HuH-7.5 (cell line): Measurements from ENCODE around the gene PCDHGA8.

Experiments
- DNase-seq: peaks from one replicate; pipeline ENCODE4 v3.0.0; 2011; ENCODE audit warnings: low spot score

Gene PCDHGA8

DNA sequence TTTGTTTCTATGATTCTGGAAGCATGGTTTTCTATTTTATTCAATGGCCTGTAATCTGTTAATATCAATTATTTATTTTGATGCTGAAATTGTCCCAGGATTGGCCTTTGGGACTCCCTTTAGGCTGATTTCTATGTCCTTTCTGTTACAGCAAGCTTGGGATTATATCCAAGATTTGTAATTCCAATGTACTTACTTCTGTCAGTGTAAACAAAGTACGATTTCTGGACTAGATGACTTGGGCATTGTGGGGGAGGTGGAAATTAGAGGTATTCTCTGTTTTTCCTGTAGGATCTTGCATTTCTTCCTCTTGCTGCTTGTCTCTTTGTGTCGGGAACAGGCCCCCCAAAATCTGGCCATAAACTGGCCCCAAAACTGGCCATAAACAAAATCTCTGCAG is 41.6 kb downstream of the PCDHGA8 start:
- no peak for DNase-seq

DNA sequence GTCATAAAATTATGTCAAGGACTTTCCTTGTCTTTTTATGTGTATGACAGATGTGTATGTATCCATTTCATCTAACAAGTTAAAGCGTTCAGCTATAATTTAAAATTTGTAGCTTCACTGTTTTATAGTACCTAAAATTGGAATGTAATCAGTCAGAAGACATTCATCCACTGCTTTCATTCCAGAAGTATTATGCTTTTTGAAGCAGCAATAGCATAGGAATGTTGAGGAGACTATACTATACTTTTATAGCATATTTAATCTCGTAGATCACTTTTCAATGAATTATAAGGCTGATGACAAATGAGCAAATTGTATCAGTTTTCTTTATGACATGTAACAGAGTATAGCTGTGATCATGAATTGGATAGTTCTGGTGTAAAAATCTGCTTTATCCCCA is 44.8 kb downstream of the PCDHGA8 start:
- DNase-seq, result no peak

DNA sequence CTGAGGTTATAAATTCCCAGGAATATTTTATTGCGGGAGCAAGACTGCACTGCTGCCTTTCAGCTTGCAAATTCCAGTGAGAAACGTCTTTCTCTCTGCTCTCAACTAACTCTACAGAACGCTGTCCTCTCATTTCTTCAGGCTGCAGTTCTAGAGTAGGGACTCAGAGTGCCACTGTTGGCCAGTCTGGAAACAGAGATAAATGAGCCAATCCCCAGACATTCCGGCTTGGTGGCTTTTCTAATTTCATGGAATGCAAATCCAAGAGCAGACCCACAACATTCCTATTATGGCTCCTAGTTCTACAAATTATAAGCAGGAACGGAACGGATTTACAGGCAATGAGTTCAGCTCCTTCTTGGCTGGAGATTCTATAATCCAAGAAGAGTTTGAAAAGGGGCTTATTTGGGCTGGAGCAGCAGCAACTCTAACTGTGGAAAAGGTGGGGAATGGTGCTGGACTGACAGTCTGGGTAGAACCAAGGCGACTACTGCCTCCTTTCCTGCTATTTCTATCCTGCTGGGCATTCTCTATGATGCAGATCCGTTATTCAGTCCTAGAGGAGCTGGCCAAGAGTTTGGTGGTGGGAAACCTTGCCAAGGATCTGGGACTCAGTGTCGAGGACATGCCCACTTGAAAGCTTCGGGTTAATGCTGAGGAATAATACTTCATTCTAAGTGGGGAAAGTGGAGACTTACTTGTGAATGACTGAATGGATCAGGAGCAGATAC is 47.1 kb downstream of the PCDHGA8 start:
- DNase-seq, result no peak

DNA sequence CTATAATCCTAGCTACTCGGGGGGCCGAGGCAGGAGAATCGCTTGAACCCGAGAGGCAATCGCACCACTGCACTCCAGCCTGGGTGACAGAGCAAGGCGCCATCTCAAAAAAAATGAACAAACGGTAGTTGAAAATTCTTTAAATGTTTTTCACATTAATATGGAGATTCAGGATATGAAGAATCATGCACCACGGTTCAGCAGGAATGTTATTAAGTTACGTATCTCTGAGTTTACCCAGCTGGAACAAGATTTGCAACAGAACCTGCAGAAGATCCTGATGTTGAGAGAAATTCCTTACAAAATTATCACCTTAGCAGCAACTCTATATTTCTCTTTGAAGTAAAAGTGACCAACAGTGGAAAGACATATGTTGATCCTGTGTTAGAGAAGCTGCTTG is 47.9 kb downstream of the PCDHGA8 start:
- DNase-seq, result no peak

DNA sequence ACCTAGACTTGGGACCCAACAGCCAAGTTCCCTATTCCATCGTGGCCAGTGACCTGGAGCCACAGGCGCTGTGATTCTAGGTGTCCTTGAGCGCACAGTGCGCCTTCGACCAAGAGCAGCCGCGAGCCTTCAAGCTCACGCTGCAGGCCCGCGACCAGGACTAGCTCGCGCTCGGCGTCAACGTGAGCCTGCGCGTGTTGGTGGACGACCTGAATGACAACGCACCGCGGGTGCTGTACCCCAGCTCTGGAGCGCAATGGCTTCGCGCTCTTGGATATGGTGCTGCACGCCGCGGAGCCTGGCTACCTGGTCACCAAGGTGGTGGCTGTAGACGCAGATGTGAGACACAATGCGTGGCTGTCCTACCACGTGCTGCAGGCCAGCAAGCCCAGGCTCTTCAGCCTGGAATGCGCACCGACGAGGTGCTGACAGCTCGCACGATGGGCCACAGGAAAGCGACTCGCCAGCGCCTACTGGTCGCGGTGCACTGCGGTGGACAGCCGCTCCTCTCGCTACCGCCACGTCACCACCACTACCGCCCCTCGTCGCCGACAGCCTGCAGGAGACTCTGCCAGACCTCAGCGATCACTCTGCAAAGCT is 49.2 kb downstream of the PCDHGA8 start:
- no peak for DNase-seq
